Measurements from ENCODE around the gene ZNF837.

The ZNF837 gene

GRCh38 chr19:58332697-58333096 lies 48.1 kb downstream of the ZNF837 start:
- DNase-seq (ENCODE audit: low spot score in 2 of 2) (no peak), ATAC-seq (no peak)
- H3K4me3 Mint-ChIP-seq: no peak overlapping the region
- peaks cover 5% of the 10 kb centered on the region for H3K4me1 Mint-ChIP-seq
- H3K36me3 Mint-ChIP-seq: peaks cover 11% of the 10 kb centered on the region
- no peaks in the 10 kb centered on the region for H3K9me3 Mint-ChIP-seq
- no peak overlapping the region for H3K27ac Mint-ChIP-seq

GRCh38 chr19:58330458-58330857 lies 50.4 kb downstream of the ZNF837 start:
- peaks cover 5% of the 10 kb centered on the region for H3K4me1 Mint-ChIP-seq
- no peak overlapping the region for H3K4me3 Mint-ChIP-seq
- no peak for DNase-seq (ENCODE audit: low spot score in 2 of 2)
- ATAC-seq: no peak
- H3K9me3 Mint-ChIP-seq: no peaks in the 10 kb centered on the region
- peaks cover 6% of the 10 kb centered on the region for H3K36me3 Mint-ChIP-seq
- H3K27ac Mint-ChIP-seq: no peak overlapping the region

GRCh38 chr19:58328999-58329398 lies 51.8 kb downstream of the ZNF837 start:
- no peak overlapping the region for H3K27ac Mint-ChIP-seq
- no peaks in the 10 kb centered on the region for H3K36me3 Mint-ChIP-seq
- H3K9me3 Mint-ChIP-seq: no peaks in the 10 kb centered on the region
- H3K4me1 Mint-ChIP-seq: no peaks in the 10 kb centered on the region
- H3K4me3 Mint-ChIP-seq: no peak overlapping the region
- no peak for DNase-seq (ENCODE audit: low spot score in 2 of 2)
- ATAC-seq: no peak

- no peak within 1 kb of the TSS for H3K27ac Mint-ChIP-seq
- H3K36me3 Mint-ChIP-seq: no peaks in the 10 kb centered on the region
- H3K9me3 Mint-ChIP-seq: no peaks in the 10 kb centered on the region
- DNase-seq (ENCODE audit: low spot score in 2 of 2): peak; percentile 82 to 95
- ATAC-seq: peak; percentile 89
- H3K4me3 Mint-ChIP-seq: no peak within 1 kb of the TSS
- H3K4me1 Mint-ChIP-seq: no peaks in the 10 kb centered on the region
Measured at GRCh38 chr19:58326914-58327726, 53.7 kb downstream of the ZNF837 start, which contains the start of gene ZSCAN22. TSS of gene ZSCAN22 (plus strand) at chr19:58326994. CDS start at chr19:58334803, 7,809 bp downstream.

GRCh38 chr19:58326501-58326913 lies 54.3 kb downstream of the ZNF837 start:
- Mint-ChIP-seq H3K9me3 (no peaks in the 10 kb centered on the region), H3K27ac (no peak overlapping the region), H3K4me3 (no peak overlapping the region), H3K4me1 (no peaks in the 10 kb centered on the region), H3K36me3 (no peaks in the 10 kb centered on the region)
- DNase-seq (ENCODE audit: low spot score in 2 of 2): no peak
- ATAC-seq: peak; percentile 55

GRCh38 chr19:58325311-58326022 lies 55.4 kb downstream of the ZNF837 start:
- Mint-ChIP-seq H3K4me3 (no peak overlapping the region), H3K27ac (no peak overlapping the region), H3K36me3 (no peaks in the 10 kb centered on the region), H3K4me1 (no peaks in the 10 kb centered on the region), H3K9me3 (no peaks in the 10 kb centered on the region)
- no peak for DNase-seq (ENCODE audit: low spot score in 2 of 2)
- ATAC-seq: no peak

GRCh38 chr19:58319241-58319640 lies 61.6 kb downstream of the ZNF837 start:
- Mint-ChIP-seq H3K9me3 (no peaks in the 10 kb centered on the region), H3K4me3 (no peak overlapping the region), H3K27ac (no peak overlapping the region), H3K36me3 (peaks cover 22% of the 10 kb centered on the region), H3K4me1 (no peaks in the 10 kb centered on the region)
- no peak for DNase-seq (ENCODE audit: low spot score in 2 of 2)
- ATAC-seq: no peak

GRCh38 chr19:58318297-58318696 lies 62.5 kb downstream of the ZNF837 start:
- H3K9me3 Mint-ChIP-seq: no peaks in the 10 kb centered on the region
- H3K36me3 Mint-ChIP-seq: peaks cover 31% of the 10 kb centered on the region
- H3K4me3 Mint-ChIP-seq: no peak overlapping the region
- H3K27ac Mint-ChIP-seq: no peak overlapping the region
- no peak for ATAC-seq
- no peaks in the 10 kb centered on the region for H3K4me1 Mint-ChIP-seq
- DNase-seq (ENCODE audit: low spot score in 2 of 2): no peak
